ENCODE measurements around the gene ZIC3. TPM values are rescaled to one million over a fixed set of nuclear protein-coding genes. Genes with fewer than 3 reads are reported as not detected.

Gene ZIC3
- total RNA-seq: not detected

GRCh38 chrX:137565921-137566745, at the start of gene ZIC3:
Gene ZIC3 (plus strand): TSS chrX:137566127. CDS start chrX:137566692, 565 bp downstream.
- Histone ChIP-seq H3K9me3 (no peaks in the 10 kb centered on the region), H3K4me1 (peaks cover 4 to 32% (median 28%) of the 10 kb centered on the region in 4 donors), H3K36me3 (no peaks in the 10 kb centered on the region), H3K27me3 (peaks cover 0 to 91% (median 60%) of the 10 kb centered on the region in 4 donors), H3K27ac (replicated peaks in 1 of 4) (no peak within 1 kb of the TSS), H3K4me3 (peak within 1 kb of the TSS; percentile 60 to 69 (median 63))
- no peak for DNase-seq (ENCODE audit: extremely low spot score)
- peak in 1 of 2 donors; percentile 19 for TF ChIP-seq POLR2AphosphoS5 (IDR thresholded peaks at IDR 0.05)
- TF ChIP-seq POLR2A (IDR thresholded peaks at IDR 0.05; ENCODE audit: low read depth): no peak
- WGBS: 29% methylated on average over 15 of the region's 69 CpGs
- intact Hi-C loops (cut with DNase I): no loop called here

- H3K9me3 ChIP-seq: no peaks in the 10 kb centered on the region
- H3K27ac ChIP-seq (replicated peaks in 1 of 4): no peak overlapping the region
- 74% methylated on average over 3 of the region's 3 CpGs for WGBS
- no peaks in the 10 kb centered on the region for H3K27me3 ChIP-seq
- TF ChIP-seq, protein P1, sequence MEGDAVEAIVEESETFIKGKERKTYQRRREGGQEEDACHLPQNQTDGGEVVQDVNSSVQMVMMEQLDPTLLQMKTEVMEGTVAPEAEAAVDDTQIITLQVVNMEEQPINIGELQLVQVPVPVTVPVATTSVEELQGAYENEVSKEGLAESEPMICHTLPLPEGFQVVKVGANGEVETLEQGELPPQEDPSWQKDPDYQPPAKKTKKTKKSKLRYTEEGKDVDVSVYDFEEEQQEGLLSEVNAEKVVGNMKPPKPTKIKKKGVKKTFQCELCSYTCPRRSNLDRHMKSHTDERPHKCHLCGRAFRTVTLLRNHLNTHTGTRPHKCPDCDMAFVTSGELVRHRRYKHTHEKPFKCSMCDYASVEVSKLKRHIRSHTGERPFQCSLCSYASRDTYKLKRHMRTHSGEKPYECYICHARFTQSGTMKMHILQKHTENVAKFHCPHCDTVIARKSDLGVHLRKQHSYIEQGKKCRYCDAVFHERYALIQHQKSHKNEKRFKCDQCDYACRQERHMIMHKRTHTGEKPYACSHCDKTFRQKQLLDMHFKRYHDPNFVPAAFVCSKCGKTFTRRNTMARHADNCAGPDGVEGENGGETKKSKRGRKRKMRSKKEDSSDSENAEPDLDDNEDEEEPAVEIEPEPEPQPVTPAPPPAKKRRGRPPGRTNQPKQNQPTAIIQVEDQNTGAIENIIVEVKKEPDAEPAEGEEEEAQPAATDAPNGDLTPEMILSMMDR (IDR thresholded peaks at IDR 0.05): no peak
- no peak for TF ChIP-seq EP300 (IDR thresholded peaks at IDR 0.05)
- TF ChIP-seq POLR2A (IDR thresholded peaks at IDR 0.05; ENCODE audit: low read depth): no peak
- TF ChIP-seq POLR2AphosphoS5 (IDR thresholded peaks at IDR 0.05): no peak
- no peak overlapping the region for H3K4me3 ChIP-seq
- no peaks in the 10 kb centered on the region for H3K4me1 ChIP-seq
- H3K36me3 ChIP-seq: no peaks in the 10 kb centered on the region
- DNase-seq (ENCODE audit: extremely low spot score): no peak
- intact Hi-C loops (cut with DNase I): no loop called here
These were observed 46.5 kb upstream of the ZIC3 start for GRCh38 chrX:137519459-137519858.

DNA sequence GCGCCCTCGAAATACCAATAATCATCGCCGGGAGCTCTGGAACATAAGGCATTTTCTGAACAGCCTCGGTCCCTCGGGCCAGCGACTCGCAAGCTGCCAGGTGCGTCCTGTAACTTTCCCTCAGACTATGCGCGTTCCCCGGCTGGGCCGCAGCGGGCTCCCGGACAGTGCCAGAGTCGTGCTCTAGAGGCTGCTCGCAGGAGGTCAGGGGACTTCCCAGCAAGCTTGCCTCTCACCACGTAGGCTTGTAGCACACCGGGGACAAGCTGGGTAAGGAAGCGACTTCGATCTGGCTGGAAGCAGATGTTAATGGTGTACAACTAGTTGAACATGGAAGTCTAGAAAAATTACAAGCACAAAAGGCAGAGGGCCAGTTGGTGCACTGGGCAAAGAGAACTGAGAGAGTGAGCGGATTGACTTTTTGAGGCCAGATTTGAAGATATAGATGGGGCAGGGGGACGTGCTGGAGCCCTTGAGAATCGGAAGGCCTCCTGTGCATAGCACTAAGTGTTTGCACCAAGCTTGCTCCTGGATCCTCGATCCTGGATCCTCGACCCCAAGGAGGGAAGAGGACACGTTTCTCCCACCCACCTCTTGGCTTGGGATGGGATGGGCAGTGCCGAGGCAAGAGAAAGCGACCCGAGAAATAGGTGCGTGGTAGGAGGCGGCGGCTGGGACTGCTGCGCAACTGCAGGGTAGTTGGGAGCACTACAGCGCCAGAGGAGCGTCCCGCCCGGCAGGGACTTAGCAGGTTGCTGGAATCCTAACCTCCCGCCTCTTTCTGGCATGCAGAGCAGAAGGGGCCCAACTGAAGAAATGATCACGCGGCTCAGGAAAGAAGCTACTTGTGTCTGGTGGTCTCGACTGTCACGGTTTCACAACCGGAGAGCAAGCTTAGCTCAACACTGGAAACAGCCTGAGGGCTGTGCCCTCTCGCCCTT, 19.9 kb upstream of the ZIC3 start:
- Histone ChIP-seq H3K27me3 (peaks cover 0 to 66% (median 24%) of the 10 kb centered on the region in 4 donors), H3K4me1 (peaks cover 6 to 16% (median 13%) of the 10 kb centered on the region in 4 donors), H3K27ac (replicated peaks in 1 of 4) (no peak overlapping the region), H3K36me3 (no peaks in the 10 kb centered on the region), H3K9me3 (peaks cover 0 to 6% (median 0%) of the 10 kb centered on the region in 4 donors), H3K4me3 (no peak overlapping the region)
- WGBS: 38% methylated on average over 20 of the region's 45 CpGs
- no peak for DNase-seq (ENCODE audit: extremely low spot score)
- intact Hi-C loops (cut with DNase I): no loop called here
- TF ChIP-seq, protein P1 (IDR thresholded peaks at IDR 0.05): no peak
- TF ChIP-seq EP300 (IDR thresholded peaks at IDR 0.05): no peak
- no peak for TF ChIP-seq POLR2A (IDR thresholded peaks at IDR 0.05; ENCODE audit: low read depth)
- TF ChIP-seq POLR2AphosphoS5 (IDR thresholded peaks at IDR 0.05): no peak

DNA sequence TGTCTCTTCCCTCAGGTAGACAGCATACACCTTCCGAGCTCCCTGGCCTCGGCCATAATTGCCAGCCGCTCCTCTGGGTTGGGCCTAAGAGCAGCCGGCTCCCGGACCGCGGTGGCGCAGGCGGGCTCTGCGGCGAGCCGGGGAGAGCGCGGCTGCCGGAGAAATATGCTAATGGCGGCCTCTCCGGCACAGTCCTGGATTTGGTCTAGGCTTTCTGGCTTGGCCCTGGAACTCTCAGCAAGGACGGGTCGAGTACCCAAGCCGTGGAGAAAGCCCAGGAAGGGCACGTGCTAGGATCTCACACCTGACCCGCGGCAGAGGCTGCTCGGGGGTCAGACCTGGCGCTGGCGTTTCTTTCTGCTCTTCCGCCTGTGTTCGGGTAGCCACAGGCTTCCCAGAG, 18.6 kb upstream of the ZIC3 start:
- Histone ChIP-seq H3K27me3 (peaks cover 0 to 78% (median 24%) of the 10 kb centered on the region in 4 donors), H3K4me3 (no peak overlapping the region), H3K36me3 (no peaks in the 10 kb centered on the region), H3K27ac (replicated peaks in 1 of 4) (no peak overlapping the region), H3K9me3 (peaks cover 0 to 6% (median 0%) of the 10 kb centered on the region in 4 donors), H3K4me1 (peaks cover 6 to 18% (median 13%) of the 10 kb centered on the region in 4 donors)
- intact Hi-C loops (cut with DNase I): no loop called here
- DNase-seq (ENCODE audit: extremely low spot score): no peak
- 36% methylated on average over 24 of the region's 28 CpGs for WGBS
- no peak for TF ChIP-seq EP300 (IDR thresholded peaks at IDR 0.05)
- no peak for TF ChIP-seq POLR2AphosphoS5 (IDR thresholded peaks at IDR 0.05)
- TF ChIP-seq, protein P1 (IDR thresholded peaks at IDR 0.05): no peak
- no peak for TF ChIP-seq POLR2A (IDR thresholded peaks at IDR 0.05; ENCODE audit: low read depth)

Data from esophagus muscularis mucosa (tissue), 4 donors.